ENCODE data around the gene OTOL1. TPM values are rescaled to one million over a fixed set of nuclear protein-coding genes. Genes with fewer than 3 reads are reported as not detected.

OTOL1 gene
- not detected for total RNA-seq

GRCh38 chr3:161496508-161496907 is at the start of gene OTOL1:
Gene OTOL1, plus strand, starts transcription at chr3:161496808. Its CDS starts 0 bp downstream, at chr3:161496808.
- intact Hi-C loops (cut with DNase I): no loop called here
- Histone ChIP-seq H3K9me3 (no peaks in the 10 kb centered on the region), H3K4me1 (no peaks in the 10 kb centered on the region), H3K36me3 (no peaks in the 10 kb centered on the region), H3K27ac (no peak within 1 kb of the TSS), H3K27me3 (no peaks in the 10 kb centered on the region), H3K4me3 (no peak within 1 kb of the TSS)
- 45 to 67% methylated on average over 1 of the region's 1 CpG for WGBS, 2 donors
- TF ChIP-seq CTCF (IDR thresholded peaks at IDR 0.05) (no peak), POLR2A (IDR thresholded peaks at IDR 0.05) (no peak)
- DNase-seq: no peak

GRCh38 chr3:161449785-161450184 is 46.8 kb upstream of the OTOL1 start:
- WGBS, 2 donors: 59 to 66% methylated on average over 2 of the region's 2 CpGs

GRCh38 chr3:161452179-161452578 is 44.4 kb upstream of the OTOL1 start:
- H3K27ac ChIP-seq: no peak overlapping the region
- DNase-seq: no peak
- WGBS, 2 donors: 46 to 79% methylated on average over 2 of the region's 2 CpGs
- no peaks in the 10 kb centered on the region for H3K9me3 ChIP-seq
- no peaks in the 10 kb centered on the region for H3K4me1 ChIP-seq
- no peaks in the 10 kb centered on the region for H3K36me3 ChIP-seq
- intact Hi-C loops (cut with DNase I): no loop called here
- H3K4me3 ChIP-seq: no peak overlapping the region
- H3K27me3 ChIP-seq: no peaks in the 10 kb centered on the region
- no peak for TF ChIP-seq POLR2A (IDR thresholded peaks at IDR 0.05)
- no peak for TF ChIP-seq CTCF (IDR thresholded peaks at IDR 0.05)

More at GRCh38 chr3:161449785-161450184, 46.8 kb upstream of the OTOL1 start:
- H3K4me3 ChIP-seq: no peak overlapping the region
- no peak overlapping the region for H3K27ac ChIP-seq
- no peaks in the 10 kb centered on the region for H3K36me3 ChIP-seq
- intact Hi-C loops (cut with DNase I): no loop called here
- H3K9me3 ChIP-seq: no peaks in the 10 kb centered on the region
- no peak for DNase-seq
- no peaks in the 10 kb centered on the region for H3K4me1 ChIP-seq
- no peaks in the 10 kb centered on the region for H3K27me3 ChIP-seq
- TF ChIP-seq CTCF (IDR thresholded peaks at IDR 0.05): no peak
- TF ChIP-seq POLR2A (IDR thresholded peaks at IDR 0.05): no peak

GRCh38 chr3:161454615-161455014 is 42.0 kb upstream of the OTOL1 start:
- Histone ChIP-seq H3K9me3 (no peaks in the 10 kb centered on the region), H3K4me1 (no peaks in the 10 kb centered on the region), H3K4me3 (no peak overlapping the region), H3K36me3 (no peaks in the 10 kb centered on the region), H3K27me3 (no peaks in the 10 kb centered on the region), H3K27ac (no peak overlapping the region)
- DNase-seq: no peak
- TF ChIP-seq POLR2A (IDR thresholded peaks at IDR 0.05) (no peak), CTCF (IDR thresholded peaks at IDR 0.05) (no peak)
- 61 to 79% methylated on average over 2 of the region's 2 CpGs for WGBS, 2 donors
- intact Hi-C loops (cut with DNase I): no loop called here

GRCh38 chr3:161455962-161456361 is 40.6 kb upstream of the OTOL1 start:
- no peaks in the 10 kb centered on the region for H3K27me3 ChIP-seq
- intact Hi-C loops (cut with DNase I): no loop called here
- no peak overlapping the region for H3K4me3 ChIP-seq
- H3K9me3 ChIP-seq: no peaks in the 10 kb centered on the region
- TF ChIP-seq POLR2A (IDR thresholded peaks at IDR 0.05) (no peak), CTCF (IDR thresholded peaks at IDR 0.05) (no peak)
- no peak for DNase-seq
- WGBS, 2 donors: 44 to 47% methylated on average over 2 of the region's 2 CpGs
- no peaks in the 10 kb centered on the region for H3K4me1 ChIP-seq
- H3K36me3 ChIP-seq: no peaks in the 10 kb centered on the region
- H3K27ac ChIP-seq: no peak overlapping the region

Measured in esophagus squamous epithelium (tissue), 5 donors.